Astrocyte of the spinal cord (primary cell): Measurements from ENCODE around the gene P4HTM.
A peak's percentile ranks its signal among the peaks of the same experiment; 100 is the strongest.

ENCODE experiments used
- DNase-seq: peaks from one replicate; pipeline ENCODE4 v3.0.0; 2011; ENCODE audit warnings: low read depth, low spot score
- H3K4me3 ChIP-seq: 2 replicates; pipeline ENCODE4 v1.5.1; 2011; ENCODE audit warnings: low read depth, mild to moderate bottlenecking, low read length, moderate library complexity
- in situ Hi-C: cut with HindIII; loops from 2 replicates; pipeline ENCODE4 v1.10.0; 2017; ENCODE audit warnings: low sequenced_read_pairs
- TF ChIP-seq, protein P1 (sequence below): IDR thresholded peaks from 2 replicates; pipeline ENCODE4 v1.5.1; 2012; ENCODE audit warnings: low read depth, mild to moderate bottlenecking, low read length, inconsistent platforms

Gene P4HTM

DNA sequence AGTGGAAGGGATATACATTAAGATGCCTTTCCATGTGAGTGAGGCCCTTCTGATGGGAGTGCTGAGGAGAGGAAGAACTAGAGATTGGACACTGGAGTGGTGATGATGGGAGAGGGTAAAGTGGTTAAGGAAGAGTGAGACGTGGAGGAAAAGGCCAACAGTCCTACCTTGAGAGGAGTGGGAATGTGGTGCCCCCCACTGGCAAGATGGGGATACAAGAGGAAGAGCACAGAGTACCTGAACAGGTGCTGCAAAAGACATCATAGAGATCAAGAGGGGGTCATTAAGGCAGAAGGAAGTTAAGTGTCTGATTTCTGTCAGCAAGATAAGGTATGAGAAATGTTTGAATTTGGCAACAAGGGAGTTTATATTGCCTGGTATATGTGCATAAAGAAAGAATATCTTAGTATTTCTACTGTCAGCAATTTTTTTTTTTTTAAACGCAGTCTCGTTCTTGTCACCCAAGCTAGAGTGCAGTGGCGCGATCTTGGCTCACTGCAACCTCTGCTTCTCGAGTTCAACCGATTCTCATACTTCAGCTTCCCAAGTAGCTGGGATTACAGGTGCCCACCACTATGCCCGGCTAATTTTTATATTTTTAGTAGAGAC lies 37.4 kb upstream of the P4HTM start:
- H3K4me3 ChIP-seq, result no peak overlapping the region
- in situ Hi-C loops, result no loop called here
- DNase-seq, result no peak
- TF ChIP-seq, protein P1, sequence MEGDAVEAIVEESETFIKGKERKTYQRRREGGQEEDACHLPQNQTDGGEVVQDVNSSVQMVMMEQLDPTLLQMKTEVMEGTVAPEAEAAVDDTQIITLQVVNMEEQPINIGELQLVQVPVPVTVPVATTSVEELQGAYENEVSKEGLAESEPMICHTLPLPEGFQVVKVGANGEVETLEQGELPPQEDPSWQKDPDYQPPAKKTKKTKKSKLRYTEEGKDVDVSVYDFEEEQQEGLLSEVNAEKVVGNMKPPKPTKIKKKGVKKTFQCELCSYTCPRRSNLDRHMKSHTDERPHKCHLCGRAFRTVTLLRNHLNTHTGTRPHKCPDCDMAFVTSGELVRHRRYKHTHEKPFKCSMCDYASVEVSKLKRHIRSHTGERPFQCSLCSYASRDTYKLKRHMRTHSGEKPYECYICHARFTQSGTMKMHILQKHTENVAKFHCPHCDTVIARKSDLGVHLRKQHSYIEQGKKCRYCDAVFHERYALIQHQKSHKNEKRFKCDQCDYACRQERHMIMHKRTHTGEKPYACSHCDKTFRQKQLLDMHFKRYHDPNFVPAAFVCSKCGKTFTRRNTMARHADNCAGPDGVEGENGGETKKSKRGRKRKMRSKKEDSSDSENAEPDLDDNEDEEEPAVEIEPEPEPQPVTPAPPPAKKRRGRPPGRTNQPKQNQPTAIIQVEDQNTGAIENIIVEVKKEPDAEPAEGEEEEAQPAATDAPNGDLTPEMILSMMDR, result peak; percentile 56

DNA sequence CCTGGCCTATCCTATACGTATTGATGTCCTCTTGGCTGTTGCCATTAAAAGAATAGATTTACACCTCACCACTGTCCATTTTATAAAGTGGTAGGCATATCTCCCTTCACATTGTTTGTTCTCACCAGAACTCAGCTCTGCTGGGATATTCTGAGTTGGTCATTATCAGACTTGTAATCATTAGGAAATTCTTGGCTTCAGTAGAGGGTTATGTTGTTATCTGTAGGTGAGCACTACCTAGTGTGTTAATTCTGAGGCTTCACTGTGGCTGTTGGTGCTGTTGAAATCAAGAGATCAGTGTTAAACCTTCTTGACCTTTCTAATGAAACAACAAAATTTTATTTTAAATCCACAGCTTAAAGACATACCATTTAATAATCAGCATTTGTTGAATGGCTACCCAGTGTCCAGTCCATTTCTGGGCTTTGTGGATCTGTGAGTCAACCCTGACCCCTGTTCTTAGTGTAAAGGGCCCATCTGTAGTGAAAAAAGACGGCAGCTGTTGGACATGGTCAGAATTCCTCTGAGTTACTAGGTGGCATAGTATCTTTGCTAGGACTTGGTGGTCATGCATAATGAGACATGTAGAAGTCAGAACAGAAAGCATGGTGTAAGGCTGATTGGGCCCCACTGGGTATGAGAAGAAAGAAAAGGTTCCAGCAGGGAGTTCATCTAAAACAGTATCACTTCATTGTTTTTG lies 32.9 kb upstream of the P4HTM start:
- in situ Hi-C loops, result no loop called here

DNA sequence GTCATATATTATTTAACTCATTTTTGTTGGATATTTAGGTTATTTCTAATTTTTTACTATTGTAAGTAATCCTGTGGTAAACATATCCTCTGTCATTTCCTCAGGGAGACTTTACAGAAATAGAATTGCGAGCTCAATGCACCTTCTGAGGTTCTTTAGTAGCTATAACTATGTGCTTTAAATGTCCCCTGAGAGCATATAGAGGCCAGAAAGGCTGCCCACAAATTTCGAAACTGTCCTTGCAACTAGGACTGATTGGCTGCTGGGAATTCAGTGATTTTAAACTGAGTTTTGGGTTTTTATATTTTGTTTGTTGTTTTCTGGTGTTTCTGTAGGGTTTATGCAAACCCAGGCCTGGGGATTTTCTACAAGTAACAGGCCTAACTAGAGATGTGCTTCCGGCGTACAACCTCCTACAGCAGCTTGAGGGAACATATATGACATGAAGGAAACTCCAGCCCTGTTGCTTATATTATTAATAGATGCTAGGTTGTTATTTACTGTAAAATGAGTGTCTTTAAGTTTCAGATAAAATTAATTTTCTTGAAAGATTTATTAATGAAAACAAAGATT lies 29.1 kb upstream of the P4HTM start:
- no peak for DNase-seq
- no peak overlapping the region for H3K4me3 ChIP-seq
- TF ChIP-seq, protein P1, result no peak
- in situ Hi-C loops, result no loop called here

More for the DNA sequence above, 32.9 kb upstream of the P4HTM start:
- DNase-seq, result no peak
- TF ChIP-seq, protein P1, result no peak
- H3K4me3 ChIP-seq, result no peak overlapping the region

DNA sequence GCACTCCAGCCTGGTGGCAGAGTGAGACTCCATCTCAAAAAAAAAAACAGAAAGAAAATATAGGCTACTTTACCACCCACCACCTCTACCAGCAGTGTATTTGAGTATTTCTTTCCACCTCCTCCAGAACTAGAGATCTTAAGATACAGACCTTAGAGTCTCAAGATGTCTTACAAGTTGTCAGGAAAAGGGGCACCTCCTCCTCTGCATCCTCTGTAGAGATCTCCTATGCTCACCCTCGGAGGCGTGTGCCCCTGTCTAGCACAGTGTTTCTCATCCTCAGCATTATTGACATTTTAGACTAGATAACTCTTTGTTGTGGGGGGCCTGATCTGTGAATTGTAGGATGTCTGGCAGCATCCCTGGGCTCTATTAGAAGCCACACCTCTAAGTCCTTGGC lies 27.7 kb upstream of the P4HTM start:
- no peak for DNase-seq
- in situ Hi-C loops, result no loop called here
- no peak overlapping the region for H3K4me3 ChIP-seq
- TF ChIP-seq, protein P1, result no peak

DNA sequence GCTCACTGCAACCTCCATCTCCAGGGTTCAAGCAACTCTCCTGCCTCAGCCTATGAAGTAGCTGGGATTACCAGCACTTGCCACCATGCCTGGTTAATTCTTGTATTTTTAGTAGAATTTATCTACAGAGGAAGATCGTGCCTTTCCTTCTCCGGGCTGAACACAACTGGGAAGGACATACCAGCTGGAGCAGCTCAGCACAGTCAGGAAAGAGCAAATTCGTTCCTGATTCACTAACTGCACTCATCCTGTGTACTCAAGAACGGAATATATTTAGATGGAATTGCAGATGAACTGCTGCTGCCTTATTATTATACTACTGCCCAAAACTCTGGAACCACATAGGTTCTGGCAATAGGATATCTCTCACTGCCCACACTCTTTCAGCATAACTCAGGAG lies 27.1 kb upstream of the P4HTM start:
- no peak for DNase-seq
- TF ChIP-seq, protein P1, result no peak
- no peak overlapping the region for H3K4me3 ChIP-seq
- in situ Hi-C loops, result no loop called here

DNA sequence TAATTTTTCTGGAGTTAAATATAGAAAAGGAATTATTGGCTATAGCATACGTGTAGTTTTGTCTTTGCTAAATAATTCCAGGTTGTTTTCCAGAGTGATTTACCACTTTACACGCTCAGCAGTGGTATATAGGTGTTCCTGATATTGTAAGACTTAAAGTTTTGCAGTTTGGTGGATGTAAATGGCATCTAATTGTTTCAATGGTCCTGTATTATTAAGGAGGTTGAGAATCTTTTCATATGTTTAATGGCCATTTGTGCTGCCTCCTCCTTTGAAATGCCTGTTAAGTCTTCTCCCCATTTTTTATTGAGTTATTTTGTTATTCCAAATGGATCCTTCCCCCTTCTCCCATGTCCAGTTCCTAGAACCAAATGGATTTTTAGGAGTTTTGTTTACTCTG lies 26.4 kb upstream of the P4HTM start:
- DNase-seq, result no peak
- TF ChIP-seq, protein P1, result no peak
- H3K4me3 ChIP-seq, result no peak overlapping the region
- in situ Hi-C loops, result no loop called here
